ENCODE results near the gene MTAP. TPM values are rescaled to one million over a fixed set of nuclear protein-coding genes. Genes with fewer than 3 reads are reported as not detected.
A peak's percentile ranks its signal among the peaks of the same experiment; 100 is the strongest.

The MTAP gene
- total RNA-seq (ENCODE audit: unreplicated experiment), result 37.2 TPM
- long read RNA-seq, full-length matches to known transcripts, result 15 of 19 reads
- long read RNA-seq, partial matches to known transcripts, result 1 of 19 reads
- long read RNA-seq, other reads (novel, unspliced or antisense), result 3 of 19 reads

GRCh38 chr9:21802418-21803000 lies at the start of gene MTAP:
Gene MTAP (plus strand): TSS chr9:21802636. CDS start chr9:21802749, 113 bp downstream.
- Mint-ChIP-seq H3K9me3 (ENCODE audit: unreplicated experiment) (no peaks in the 10 kb centered on the region), H3K27me3 (ENCODE audit: unreplicated experiment) (peaks cover 11% of the 10 kb centered on the region), H3K36me3 (ENCODE audit: low read depth, unreplicated experiment) (no peaks in the 10 kb centered on the region), H3K27ac (ENCODE audit: unreplicated experiment) (peak within 1 kb of the TSS; percentile 96), H3K4me3 (ENCODE audit: unreplicated experiment) (peak within 1 kb of the TSS; percentile 100), H3K4me1 (ENCODE audit: unreplicated experiment) (peaks cover 33% of the 10 kb centered on the region)
- DNase-seq (ENCODE audit: low spot score), result peak; percentile 90
- no peak for TF ChIP-seq CTCF (IDR thresholded peaks at IDR 0.05; ENCODE audit: unreplicated experiment)

GRCh38 chr9:21753523-21753922 lies 48.9 kb upstream of the MTAP start:
- no peak for TF ChIP-seq CTCF (IDR thresholded peaks at IDR 0.05; ENCODE audit: unreplicated experiment)
- no peaks in the 10 kb centered on the region for H3K27me3 Mint-ChIP-seq (ENCODE audit: unreplicated experiment)
- H3K4me1 Mint-ChIP-seq (ENCODE audit: unreplicated experiment), result peaks cover 25% of the 10 kb centered on the region
- H3K36me3 Mint-ChIP-seq (ENCODE audit: low read depth, unreplicated experiment), result no peaks in the 10 kb centered on the region
- no peaks in the 10 kb centered on the region for H3K9me3 Mint-ChIP-seq (ENCODE audit: unreplicated experiment)
- DNase-seq (ENCODE audit: low spot score), result no peak
- H3K4me3 Mint-ChIP-seq (ENCODE audit: unreplicated experiment), result no peak overlapping the region
- H3K27ac Mint-ChIP-seq (ENCODE audit: unreplicated experiment), result no peak overlapping the region

DNA sequence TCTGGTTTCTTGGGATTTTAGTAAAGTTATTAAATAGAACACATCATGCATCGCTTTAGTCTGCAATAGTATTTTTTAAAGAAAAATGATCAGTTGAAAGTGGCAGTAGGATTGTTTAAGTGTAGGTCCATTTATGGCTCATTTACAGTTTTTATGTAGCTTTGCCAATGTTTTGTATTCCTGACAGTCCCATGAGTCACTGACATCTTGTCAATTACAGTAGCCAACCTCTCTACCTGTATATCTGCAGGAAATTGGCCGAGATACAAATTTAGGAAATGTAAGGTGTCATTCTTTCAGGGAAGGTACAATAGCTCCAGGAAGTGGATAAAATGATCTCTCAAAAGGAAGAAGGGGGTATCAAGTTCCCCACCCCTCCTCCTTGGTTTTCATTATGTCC lies 47.7 kb upstream of the MTAP start:
- Mint-ChIP-seq H3K27me3 (ENCODE audit: unreplicated experiment) (no peaks in the 10 kb centered on the region), H3K4me1 (ENCODE audit: unreplicated experiment) (peaks cover 28% of the 10 kb centered on the region), H3K4me3 (ENCODE audit: unreplicated experiment) (no peak overlapping the region), H3K9me3 (ENCODE audit: unreplicated experiment) (no peaks in the 10 kb centered on the region), H3K36me3 (ENCODE audit: low read depth, unreplicated experiment) (no peaks in the 10 kb centered on the region), H3K27ac (ENCODE audit: unreplicated experiment) (no peak overlapping the region)
- TF ChIP-seq CTCF (IDR thresholded peaks at IDR 0.05; ENCODE audit: unreplicated experiment), result no peak
- no peak for DNase-seq (ENCODE audit: low spot score)

DNA sequence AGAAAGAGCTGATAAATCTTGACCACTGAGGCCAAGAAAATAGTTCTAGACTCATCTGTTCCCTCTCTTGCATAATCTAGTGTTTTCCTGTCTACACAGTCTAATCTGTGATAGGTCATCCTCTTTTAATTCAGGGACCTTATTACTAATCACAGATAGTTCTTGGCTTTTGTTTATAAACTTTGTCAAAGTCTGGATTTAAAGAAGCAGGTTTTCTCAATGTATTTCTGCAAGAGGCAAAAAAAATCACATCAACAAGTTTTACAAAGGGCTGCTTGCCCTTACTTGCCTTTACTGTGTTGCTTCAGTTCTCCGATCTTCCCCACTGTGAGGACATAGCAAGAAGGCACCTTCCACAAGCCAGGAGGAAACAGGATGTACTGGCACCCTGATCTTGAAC lies 43.9 kb upstream of the MTAP start:
- TF ChIP-seq CTCF (IDR thresholded peaks at IDR 0.05; ENCODE audit: unreplicated experiment), result no peak
- Mint-ChIP-seq H3K9me3 (ENCODE audit: unreplicated experiment) (no peaks in the 10 kb centered on the region), H3K27me3 (ENCODE audit: unreplicated experiment) (no peaks in the 10 kb centered on the region), H3K4me1 (ENCODE audit: unreplicated experiment) (peaks cover 24% of the 10 kb centered on the region), H3K36me3 (ENCODE audit: low read depth, unreplicated experiment) (no peaks in the 10 kb centered on the region), H3K27ac (ENCODE audit: unreplicated experiment) (no peak overlapping the region), H3K4me3 (ENCODE audit: unreplicated experiment) (no peak overlapping the region)
- DNase-seq (ENCODE audit: low spot score), result no peak

DNA sequence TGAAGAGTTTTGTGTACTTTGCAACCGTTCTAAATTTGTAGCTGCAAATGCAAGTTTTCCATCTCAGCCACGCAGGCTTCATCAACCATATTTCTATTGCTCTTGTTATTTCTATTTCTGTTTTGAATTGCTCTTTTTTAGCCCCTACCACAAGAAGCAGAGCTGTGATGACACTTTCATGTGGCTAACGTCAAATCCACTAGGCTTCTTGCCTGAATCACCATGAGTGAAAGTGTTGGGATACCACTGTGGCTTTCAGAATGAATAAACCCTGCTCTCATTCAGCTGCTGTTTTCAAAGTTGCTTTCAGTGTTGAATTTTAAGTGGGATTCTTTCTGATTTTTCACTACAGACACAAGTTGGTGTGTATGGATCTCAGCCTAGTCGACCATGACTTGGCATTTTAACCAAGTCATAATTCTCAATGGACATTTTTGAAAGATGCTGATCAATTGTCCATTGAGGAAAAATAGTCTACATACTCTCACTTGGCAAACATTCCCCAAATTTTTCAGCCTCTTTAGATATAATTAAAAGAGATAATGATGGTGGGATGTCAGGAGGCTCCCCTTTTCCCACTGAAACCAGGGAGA lies 41.0 kb upstream of the MTAP start:
- H3K4me3 Mint-ChIP-seq (ENCODE audit: unreplicated experiment), result no peak overlapping the region
- no peaks in the 10 kb centered on the region for H3K9me3 Mint-ChIP-seq (ENCODE audit: unreplicated experiment)
- H3K27me3 Mint-ChIP-seq (ENCODE audit: unreplicated experiment), result no peaks in the 10 kb centered on the region
- peaks cover 18% of the 10 kb centered on the region for H3K4me1 Mint-ChIP-seq (ENCODE audit: unreplicated experiment)
- H3K27ac Mint-ChIP-seq (ENCODE audit: unreplicated experiment), result no peak overlapping the region
- no peak for TF ChIP-seq CTCF (IDR thresholded peaks at IDR 0.05; ENCODE audit: unreplicated experiment)
- H3K36me3 Mint-ChIP-seq (ENCODE audit: low read depth, unreplicated experiment), result no peaks in the 10 kb centered on the region
- no peak for DNase-seq (ENCODE audit: low spot score)

Measured in endothelial cell (in vitro differentiated cells).